Activated T-cell treated with anti-CD3 and anti-CD28 coated beads, Interleukin-2, amount 50 U/mL, for 24 hours (primary cell): ENCODE data around the gene GINS1.

Experiments
- DNase-seq: peaks from one replicate; pipeline ENCODE4 v3.0.0-alpha.2; 2020
- H3K27ac Mint-ChIP-seq: 2 replicates; pipeline ENCODE4 v1.8.0; 2020; ENCODE audit warnings: mild to moderate bottlenecking, mixed read lengths
- H3K27me3 Mint-ChIP-seq: 2 replicates; pipeline ENCODE4 v1.8.0; 2020; ENCODE audit warnings: mixed read lengths
- H3K36me3 Mint-ChIP-seq: 2 replicates; pipeline ENCODE4 v1.8.0; 2020; ENCODE audit warnings: low read depth, mixed read lengths
- H3K4me1 Mint-ChIP-seq: 2 replicates; pipeline ENCODE4 v1.8.0; 2020; ENCODE audit warnings: low read depth, mixed read lengths
- H3K4me3 Mint-ChIP-seq: 2 replicates; pipeline ENCODE4 v1.8.0; 2020; ENCODE audit warnings: mild to moderate bottlenecking, moderate library complexity, mixed read lengths
- H3K9me3 Mint-ChIP-seq: 2 replicates; pipeline ENCODE4 v1.8.0; 2020; ENCODE audit warnings: mixed read lengths

Gene GINS1

DNA sequence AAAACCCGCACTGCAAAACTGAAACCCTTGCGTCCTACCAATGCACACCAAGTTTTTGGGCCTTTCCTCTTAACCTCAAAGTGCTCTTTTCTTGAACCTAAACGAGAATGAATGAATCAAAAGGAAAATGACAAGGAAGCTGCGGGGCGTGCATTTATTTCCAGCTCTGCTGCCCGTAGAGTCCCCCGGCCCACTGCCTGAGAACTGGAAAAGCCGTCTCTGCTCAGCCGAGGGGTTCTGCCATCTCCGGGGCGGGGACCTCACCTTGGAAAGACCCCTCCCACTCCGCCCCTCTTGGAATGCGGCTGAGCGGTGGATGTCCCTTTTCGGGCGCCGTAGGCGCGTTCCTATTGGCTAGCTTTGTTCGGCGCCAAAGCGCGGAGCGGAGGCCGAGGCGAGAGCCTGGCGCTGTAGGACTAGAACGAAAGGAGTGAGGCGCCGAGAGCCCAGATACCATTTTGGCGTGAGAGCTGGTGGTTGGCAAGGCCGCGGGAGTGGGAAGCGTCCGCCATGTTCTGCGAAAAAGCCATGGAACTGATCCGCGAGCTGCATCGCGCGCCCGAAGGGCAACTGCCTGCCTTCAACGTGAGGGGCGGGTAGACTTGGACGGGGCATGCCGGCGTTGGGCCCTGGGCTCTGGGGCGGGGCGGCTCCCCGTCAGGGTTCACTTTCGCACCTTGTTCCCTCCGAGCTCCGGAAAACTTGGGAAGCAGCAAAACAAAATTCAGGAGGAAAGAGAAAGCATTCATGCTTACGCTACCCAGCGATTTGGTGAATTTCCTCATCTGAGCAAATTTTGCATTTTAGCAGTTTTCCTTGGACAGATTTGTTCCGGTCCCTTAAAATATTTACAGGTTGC lies at the start of gene GINS1:
TSS of gene GINS1 (plus strand) at position 363 of the 859 bp plus-strand sequence. CDS start at position 511, 148 bp downstream.
- Mint-ChIP-seq H3K4me1 (peaks cover 21% of the 10 kb centered on the region), H3K36me3 (peaks cover 41% of the 10 kb centered on the region), H3K27me3 (no peaks in the 10 kb centered on the region), H3K9me3 (peaks cover 11% of the 10 kb centered on the region), H3K4me3 (peak within 1 kb of the TSS; percentile 89), H3K27ac (peak within 1 kb of the TSS; percentile 94)
- DNase-seq, result peak; percentile 92

DNA sequence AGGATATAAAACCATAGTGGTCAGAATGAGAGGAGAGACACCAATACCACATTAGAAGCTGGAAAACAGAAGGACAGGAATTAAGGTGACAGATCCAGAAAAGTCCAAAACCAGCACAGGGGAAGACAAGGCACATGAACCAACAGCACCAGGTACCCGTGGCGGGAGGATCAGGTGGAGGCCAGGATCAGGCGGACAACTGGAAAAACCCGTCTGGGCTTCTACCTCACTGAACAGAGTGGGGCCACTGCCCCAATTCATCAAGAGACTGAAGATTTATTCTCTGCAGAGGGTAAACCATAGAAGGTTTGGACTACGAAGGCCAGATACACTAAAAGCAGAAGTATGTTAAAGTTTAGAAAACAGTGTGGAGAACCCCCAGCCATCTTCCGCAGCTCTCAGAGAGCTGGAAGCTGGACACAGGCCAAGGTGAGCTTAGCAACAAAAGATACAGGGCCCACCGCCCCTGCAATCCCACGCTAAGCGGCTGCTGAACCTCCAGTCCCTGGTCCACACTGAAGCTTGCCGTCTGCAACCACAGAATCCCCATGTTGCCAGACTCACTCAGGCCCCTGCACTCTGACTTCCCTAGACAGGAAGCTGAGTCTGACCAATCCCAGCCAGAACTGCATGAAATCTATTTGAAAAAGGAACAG lies 46.7 kb upstream of the GINS1 start:
- Mint-ChIP-seq H3K27me3 (no peaks in the 10 kb centered on the region), H3K36me3 (peaks cover 5% of the 10 kb centered on the region), H3K4me3 (no peak overlapping the region), H3K4me1 (peaks cover 19% of the 10 kb centered on the region), H3K27ac (no peak overlapping the region), H3K9me3 (no peaks in the 10 kb centered on the region)
- no peak for DNase-seq

DNA sequence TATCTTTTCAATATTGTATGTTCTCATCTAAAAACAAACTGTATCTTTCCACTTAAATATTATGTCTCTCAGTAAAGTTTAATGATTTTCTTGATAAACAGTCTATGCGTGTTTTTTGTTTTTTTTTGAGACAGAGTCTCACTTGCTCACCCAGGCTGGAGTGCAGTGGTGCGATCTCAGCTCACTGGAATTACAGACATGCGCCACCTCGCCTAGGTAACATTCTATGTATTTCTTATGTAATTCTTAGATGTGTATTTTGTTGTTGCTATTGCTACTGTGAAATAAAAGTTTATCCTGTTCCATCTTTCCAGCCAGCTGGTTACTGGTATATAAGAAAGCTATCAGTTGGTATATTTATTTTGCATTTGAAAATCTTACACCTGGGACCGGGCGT lies 46.2 kb upstream of the GINS1 start:
- peaks cover 17% of the 10 kb centered on the region for H3K4me1 Mint-ChIP-seq
- H3K36me3 Mint-ChIP-seq, result peaks cover 5% of the 10 kb centered on the region
- no peaks in the 10 kb centered on the region for H3K27me3 Mint-ChIP-seq
- H3K4me3 Mint-ChIP-seq, result no peak overlapping the region
- no peak for DNase-seq
- H3K27ac Mint-ChIP-seq, result no peak overlapping the region
- H3K9me3 Mint-ChIP-seq, result no peaks in the 10 kb centered on the region

DNA sequence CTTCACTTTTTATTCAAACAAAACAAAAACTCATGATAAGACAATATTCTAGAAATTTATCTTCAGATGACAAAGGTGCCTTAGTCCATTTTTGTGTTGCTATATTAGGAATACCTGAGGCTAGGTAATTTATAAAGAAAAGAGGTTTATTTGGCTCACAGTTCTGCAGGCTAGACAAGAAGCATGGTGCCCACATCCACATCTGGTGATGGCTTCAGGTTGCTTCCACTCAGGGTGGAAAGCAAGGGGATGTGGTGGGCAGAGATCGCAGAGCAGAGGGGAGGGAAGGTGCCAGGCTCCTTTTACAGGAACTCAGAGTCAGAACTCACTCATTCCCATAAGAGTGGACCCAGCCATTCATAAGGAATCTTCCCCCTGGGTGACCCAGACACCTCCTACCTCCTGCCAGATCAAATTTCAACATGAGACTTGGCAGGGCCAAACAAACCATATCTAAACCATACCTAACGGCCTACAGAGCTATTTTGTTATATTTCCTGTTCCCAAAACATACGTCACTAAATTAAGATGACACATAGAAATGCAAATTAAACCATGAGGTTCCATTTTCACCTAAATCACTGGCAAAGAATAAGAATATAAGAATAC lies 43.2 kb upstream of the GINS1 start:
- H3K27ac Mint-ChIP-seq, result no peak overlapping the region

DNA sequence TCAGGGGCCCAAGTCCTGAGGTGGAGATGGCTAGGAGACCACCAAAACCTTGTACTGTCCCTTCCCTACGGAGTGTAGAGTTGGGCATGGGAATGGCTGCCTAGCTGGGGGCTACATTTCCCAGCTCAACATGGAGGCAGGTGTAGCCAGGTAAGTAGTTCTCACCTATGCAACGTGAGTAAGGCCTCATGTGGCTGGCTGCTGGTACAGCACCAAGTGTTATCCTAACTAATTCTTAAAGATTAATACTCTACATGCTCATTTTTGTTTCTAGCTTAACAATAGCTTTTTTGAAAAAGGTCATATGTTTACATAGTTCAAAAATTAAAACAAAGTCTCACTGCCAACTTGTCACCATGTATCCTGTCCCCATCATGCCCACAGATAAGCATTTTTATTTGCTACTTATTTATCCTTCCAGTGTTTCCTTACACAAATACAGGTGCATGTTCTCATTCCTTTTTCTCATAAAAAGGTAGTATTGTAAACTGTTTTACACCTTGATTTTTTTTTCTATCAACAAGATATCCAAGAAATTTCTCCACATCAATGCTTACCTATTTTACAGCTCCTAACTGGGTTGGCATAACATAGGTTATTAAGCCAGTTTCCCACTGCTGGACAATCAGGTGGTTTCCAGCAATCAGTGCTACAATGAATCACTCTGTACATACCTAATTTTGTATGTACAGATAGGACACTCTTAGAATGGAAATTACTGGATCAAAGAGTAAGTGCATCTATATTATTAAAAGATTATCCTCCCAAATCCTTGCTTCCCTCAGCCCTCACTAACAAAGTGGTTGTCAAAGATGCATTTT lies 42.4 kb upstream of the GINS1 start:
- H3K4me1 Mint-ChIP-seq, result peaks cover 3% of the 10 kb centered on the region
- DNase-seq, result no peak
- H3K36me3 Mint-ChIP-seq, result peaks cover 13% of the 10 kb centered on the region
- no peaks in the 10 kb centered on the region for H3K9me3 Mint-ChIP-seq
- H3K27me3 Mint-ChIP-seq, result no peaks in the 10 kb centered on the region
- H3K4me3 Mint-ChIP-seq, result no peak overlapping the region
- H3K27ac Mint-ChIP-seq, result no peak overlapping the region

More for the DNA sequence above, 43.2 kb upstream of the GINS1 start:
- H3K9me3 Mint-ChIP-seq, result no peaks in the 10 kb centered on the region
- H3K4me3 Mint-ChIP-seq, result no peak overlapping the region
- peaks cover 13% of the 10 kb centered on the region for H3K36me3 Mint-ChIP-seq
- no peak for DNase-seq
- H3K27me3 Mint-ChIP-seq, result no peaks in the 10 kb centered on the region
- H3K4me1 Mint-ChIP-seq, result peaks cover 3% of the 10 kb centered on the region

GRCh38 chr20:25368526-25368925 lies 38.9 kb upstream of the GINS1 start:
- Mint-ChIP-seq H3K4me1 (peaks cover 17% of the 10 kb centered on the region), H3K27ac (no peak overlapping the region), H3K9me3 (no peaks in the 10 kb centered on the region), H3K27me3 (no peaks in the 10 kb centered on the region), H3K4me3 (no peak overlapping the region), H3K36me3 (peaks cover 23% of the 10 kb centered on the region)
- DNase-seq, result no peak

GRCh38 chr20:25368976-25369375 lies 38.5 kb upstream of the GINS1 start:
- Mint-ChIP-seq H3K27me3 (no peaks in the 10 kb centered on the region), H3K4me3 (no peak overlapping the region), H3K27ac (no peak overlapping the region), H3K4me1 (peaks cover 18% of the 10 kb centered on the region), H3K36me3 (peaks cover 24% of the 10 kb centered on the region), H3K9me3 (no peaks in the 10 kb centered on the region)
- DNase-seq, result no peak

- Mint-ChIP-seq H3K27ac (no peak overlapping the region), H3K4me1 (peaks cover 21% of the 10 kb centered on the region), H3K4me3 (no peak overlapping the region), H3K9me3 (no peaks in the 10 kb centered on the region), H3K27me3 (no peaks in the 10 kb centered on the region), H3K36me3 (peaks cover 26% of the 10 kb centered on the region)
- no peak for DNase-seq
Measured at GRCh38 chr20:25369529-25369928, 37.9 kb upstream of the GINS1 start.

- Mint-ChIP-seq H3K36me3 (peaks cover 30% of the 10 kb centered on the region), H3K9me3 (no peaks in the 10 kb centered on the region), H3K4me1 (peaks cover 23% of the 10 kb centered on the region), H3K27me3 (no peaks in the 10 kb centered on the region), H3K4me3 (no peak overlapping the region), H3K27ac (no peak overlapping the region)
- DNase-seq, result no peak
Measured at GRCh38 chr20:25369971-25370370, 37.5 kb upstream of the GINS1 start.

DNA sequence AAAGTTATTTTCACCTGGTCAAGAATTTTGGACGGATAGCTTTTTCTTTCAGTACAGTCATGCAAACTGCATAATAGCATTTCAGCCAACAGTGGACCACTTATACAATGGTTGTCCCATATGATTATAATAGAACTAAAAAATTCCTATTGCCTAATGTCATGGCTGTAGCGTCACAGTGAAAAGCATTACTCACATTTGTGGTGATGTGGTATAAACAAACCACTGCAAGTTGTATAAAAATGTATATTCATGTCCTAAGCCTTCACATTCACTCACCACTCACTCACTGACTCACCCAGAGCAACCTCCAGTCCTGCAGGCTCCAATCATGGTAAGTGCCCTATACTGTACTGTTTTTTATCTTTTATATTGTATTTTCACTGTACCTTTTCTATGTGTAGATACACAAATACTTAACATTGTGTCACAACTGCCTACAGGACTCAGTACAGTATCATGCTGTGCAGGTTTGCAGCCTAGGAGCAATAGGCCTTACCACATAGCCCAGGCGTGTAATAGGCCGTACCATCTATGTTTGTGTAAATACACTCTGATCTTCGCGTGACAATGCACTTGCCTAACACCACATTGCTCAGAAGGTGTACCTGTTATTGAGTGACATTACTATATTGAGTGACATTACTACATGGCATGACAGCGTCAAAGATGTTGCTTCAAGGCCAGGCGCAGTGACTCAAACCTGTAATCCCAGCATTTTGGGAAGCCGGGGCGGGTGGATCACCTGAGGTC lies 34.7 kb upstream of the GINS1 start:
- H3K36me3 Mint-ChIP-seq, result peaks cover 30% of the 10 kb centered on the region
- no peak overlapping the region for H3K27ac Mint-ChIP-seq
- no peaks in the 10 kb centered on the region for H3K27me3 Mint-ChIP-seq
- no peak overlapping the region for H3K4me3 Mint-ChIP-seq
- no peak for DNase-seq
- H3K4me1 Mint-ChIP-seq, result peaks cover 23% of the 10 kb centered on the region
- no peaks in the 10 kb centered on the region for H3K9me3 Mint-ChIP-seq

DNA sequence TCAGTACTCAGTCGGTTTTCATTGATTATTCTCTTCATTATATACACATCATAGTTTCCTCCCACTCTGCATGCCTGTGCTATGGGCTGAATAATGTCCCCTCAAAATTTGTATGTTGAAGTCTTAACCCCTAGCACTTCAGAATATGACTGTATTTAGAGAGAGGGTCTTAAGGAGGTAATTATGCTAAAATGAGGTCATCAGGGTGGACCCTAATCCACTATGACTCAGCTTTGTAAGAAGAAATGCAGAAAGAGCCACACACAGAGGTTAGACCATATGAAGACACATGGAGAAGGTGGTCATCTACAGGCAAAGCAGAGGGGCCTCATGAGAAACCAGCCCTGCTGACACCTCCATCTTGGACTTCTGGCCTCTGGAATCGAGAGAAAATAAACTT lies 32.6 kb upstream of the GINS1 start:
- no peak for DNase-seq
- Mint-ChIP-seq H3K36me3 (peaks cover 27% of the 10 kb centered on the region), H3K27ac (no peak overlapping the region), H3K4me3 (no peak overlapping the region), H3K27me3 (no peaks in the 10 kb centered on the region), H3K4me1 (peaks cover 24% of the 10 kb centered on the region), H3K9me3 (no peaks in the 10 kb centered on the region)

GRCh38 chr20:25376236-25376635 lies 31.2 kb upstream of the GINS1 start:
- Mint-ChIP-seq H3K27me3 (no peaks in the 10 kb centered on the region), H3K9me3 (no peaks in the 10 kb centered on the region), H3K4me3 (no peak overlapping the region), H3K36me3 (peaks cover 32% of the 10 kb centered on the region), H3K4me1 (peaks cover 24% of the 10 kb centered on the region), H3K27ac (no peak overlapping the region)
- no peak for DNase-seq

DNA sequence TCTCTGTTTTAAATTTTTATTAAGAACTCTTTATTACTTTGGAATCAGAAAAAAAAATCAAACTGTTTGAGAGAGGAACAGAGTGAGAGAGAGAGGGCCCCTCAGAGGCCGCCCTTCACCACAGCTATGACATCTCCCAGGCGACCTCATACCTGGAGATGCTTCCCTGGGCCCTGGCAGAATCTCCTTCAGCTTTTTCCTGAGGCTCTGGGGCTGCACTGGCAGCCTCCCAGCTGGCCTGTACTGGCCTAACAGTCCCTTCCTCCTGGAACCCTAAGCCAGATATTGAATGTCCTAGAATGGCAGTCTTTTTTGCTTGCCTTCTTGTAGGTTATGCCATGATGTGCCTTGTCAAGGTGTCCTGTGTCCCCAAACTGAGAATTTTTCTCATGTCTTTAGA lies 30.6 kb upstream of the GINS1 start:
- no peak for DNase-seq
- no peak overlapping the region for H3K27ac Mint-ChIP-seq
- no peaks in the 10 kb centered on the region for H3K27me3 Mint-ChIP-seq
- H3K9me3 Mint-ChIP-seq, result no peaks in the 10 kb centered on the region
- H3K4me1 Mint-ChIP-seq, result peaks cover 21% of the 10 kb centered on the region
- peaks cover 35% of the 10 kb centered on the region for H3K36me3 Mint-ChIP-seq
- H3K4me3 Mint-ChIP-seq, result no peak overlapping the region
